ENCODE measurements around the gene TRIB2.

DNA sequence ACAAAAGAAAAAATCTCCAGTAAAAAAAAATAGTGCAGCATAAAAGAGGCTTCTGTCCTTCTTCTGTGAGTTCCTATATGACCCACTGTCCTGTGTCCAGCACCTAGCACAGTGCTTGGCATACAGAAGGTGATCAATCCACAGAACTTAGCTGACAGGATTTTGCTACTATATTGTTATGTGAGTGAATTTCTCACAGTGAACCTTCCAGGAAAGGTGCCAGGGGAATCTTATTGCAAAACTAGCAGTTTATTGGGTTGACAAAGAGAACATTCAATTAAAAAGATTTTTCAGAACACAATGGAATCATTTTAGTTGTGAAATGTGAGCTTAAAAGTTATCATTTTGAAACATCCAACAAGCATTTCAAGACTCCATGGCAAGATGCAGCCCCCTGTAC, 12.4 kb upstream of the TRIB2 start:
- TF ChIP-seq, protein P1, sequence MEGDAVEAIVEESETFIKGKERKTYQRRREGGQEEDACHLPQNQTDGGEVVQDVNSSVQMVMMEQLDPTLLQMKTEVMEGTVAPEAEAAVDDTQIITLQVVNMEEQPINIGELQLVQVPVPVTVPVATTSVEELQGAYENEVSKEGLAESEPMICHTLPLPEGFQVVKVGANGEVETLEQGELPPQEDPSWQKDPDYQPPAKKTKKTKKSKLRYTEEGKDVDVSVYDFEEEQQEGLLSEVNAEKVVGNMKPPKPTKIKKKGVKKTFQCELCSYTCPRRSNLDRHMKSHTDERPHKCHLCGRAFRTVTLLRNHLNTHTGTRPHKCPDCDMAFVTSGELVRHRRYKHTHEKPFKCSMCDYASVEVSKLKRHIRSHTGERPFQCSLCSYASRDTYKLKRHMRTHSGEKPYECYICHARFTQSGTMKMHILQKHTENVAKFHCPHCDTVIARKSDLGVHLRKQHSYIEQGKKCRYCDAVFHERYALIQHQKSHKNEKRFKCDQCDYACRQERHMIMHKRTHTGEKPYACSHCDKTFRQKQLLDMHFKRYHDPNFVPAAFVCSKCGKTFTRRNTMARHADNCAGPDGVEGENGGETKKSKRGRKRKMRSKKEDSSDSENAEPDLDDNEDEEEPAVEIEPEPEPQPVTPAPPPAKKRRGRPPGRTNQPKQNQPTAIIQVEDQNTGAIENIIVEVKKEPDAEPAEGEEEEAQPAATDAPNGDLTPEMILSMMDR (IDR thresholded peaks at IDR 0.05; ENCODE audit: low read depth, low read length): no peak
- TF ChIP-seq EZH2phosphoT487 (IDR thresholded peaks at IDR 0.05; ENCODE audit: low read depth): no peak

Data from OCI-LY3 (cell line).